Activated CD8-positive, alpha-beta memory T cell treated with anti-CD3 and anti-CD28 coated beads for 24 hours (primary cell): ENCODE data around the gene COMP.
"Not testable (repeated sequence)": the region's sequence is repeated elsewhere in the genome, so short reads cannot be mapped to it uniquely, and the experiment has no call there.

Source experiments
- DNase-seq: peaks from one replicate; pipeline ENCODE4 v3.0.0-alpha.2; 2020

Gene COMP

DNA sequence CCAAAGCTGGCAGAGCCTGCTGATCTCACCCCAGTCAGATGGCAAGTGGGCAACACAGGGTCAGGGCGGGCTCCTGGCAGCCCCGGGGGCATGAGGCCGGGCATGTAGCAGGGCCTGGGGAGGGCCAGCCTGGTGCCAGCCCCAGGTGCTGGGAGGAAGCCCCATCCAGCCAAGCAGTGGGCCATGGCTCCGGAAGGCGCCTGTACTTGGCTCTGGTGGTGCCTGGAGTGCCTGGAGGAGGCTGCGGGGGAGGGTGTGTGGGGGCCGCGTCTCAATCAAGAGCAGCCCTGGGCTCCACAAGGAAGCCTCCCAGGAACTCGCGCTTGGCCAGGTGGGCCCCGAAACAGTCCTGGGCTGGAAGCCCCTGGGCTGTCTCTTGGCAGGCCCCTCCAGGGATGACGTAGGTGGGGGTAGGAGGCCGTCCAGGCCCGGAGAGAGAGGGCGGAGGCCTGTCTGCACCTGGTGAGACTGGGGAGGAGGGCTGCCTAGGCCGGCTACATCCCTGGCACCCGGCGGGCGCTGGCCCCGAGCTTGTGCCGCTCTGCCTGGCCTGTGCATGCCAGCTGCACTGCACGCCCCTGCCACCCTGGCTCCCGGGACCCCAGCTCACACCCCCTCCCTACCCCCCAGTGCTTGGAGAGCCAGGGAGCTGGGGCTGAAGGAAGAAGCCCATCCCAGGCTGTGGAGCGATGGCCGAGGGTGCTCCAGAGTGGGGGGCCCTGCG lies 45.9 kb downstream of the COMP start:
- DNase-seq: no peak

DNA sequence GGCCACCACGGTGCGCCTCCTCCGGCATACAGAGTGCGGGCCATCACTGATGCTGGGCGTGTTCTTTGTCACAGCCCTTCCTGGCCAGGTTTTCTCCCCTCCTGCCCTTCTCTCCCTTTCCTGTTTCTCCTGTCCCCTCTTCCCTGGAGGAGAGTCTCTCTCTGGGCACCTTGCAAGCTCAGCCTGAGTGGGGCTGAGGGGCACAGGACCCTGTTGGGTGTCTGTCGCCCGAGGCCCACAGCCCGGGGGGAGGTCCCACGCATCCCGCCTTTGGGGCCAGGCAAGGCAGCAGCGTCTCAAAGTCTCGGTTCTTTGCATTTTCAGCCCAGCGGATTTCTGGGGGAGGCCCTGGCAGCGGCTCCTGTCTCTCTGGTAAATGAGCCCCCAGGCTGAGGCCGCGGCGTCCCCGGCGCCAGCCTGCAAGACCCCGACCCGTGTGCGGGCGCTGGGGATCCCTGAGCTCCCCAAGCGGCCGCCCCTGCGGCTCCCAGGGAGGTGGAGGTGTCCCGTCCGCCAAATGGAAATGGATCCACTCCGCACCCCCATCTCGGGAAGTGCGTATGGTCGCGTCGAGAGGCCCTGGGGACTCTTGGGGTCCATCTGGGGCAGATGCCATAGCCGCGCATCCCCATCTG lies 47.2 kb downstream of the COMP start:
- DNase-seq: no peak

DNA sequence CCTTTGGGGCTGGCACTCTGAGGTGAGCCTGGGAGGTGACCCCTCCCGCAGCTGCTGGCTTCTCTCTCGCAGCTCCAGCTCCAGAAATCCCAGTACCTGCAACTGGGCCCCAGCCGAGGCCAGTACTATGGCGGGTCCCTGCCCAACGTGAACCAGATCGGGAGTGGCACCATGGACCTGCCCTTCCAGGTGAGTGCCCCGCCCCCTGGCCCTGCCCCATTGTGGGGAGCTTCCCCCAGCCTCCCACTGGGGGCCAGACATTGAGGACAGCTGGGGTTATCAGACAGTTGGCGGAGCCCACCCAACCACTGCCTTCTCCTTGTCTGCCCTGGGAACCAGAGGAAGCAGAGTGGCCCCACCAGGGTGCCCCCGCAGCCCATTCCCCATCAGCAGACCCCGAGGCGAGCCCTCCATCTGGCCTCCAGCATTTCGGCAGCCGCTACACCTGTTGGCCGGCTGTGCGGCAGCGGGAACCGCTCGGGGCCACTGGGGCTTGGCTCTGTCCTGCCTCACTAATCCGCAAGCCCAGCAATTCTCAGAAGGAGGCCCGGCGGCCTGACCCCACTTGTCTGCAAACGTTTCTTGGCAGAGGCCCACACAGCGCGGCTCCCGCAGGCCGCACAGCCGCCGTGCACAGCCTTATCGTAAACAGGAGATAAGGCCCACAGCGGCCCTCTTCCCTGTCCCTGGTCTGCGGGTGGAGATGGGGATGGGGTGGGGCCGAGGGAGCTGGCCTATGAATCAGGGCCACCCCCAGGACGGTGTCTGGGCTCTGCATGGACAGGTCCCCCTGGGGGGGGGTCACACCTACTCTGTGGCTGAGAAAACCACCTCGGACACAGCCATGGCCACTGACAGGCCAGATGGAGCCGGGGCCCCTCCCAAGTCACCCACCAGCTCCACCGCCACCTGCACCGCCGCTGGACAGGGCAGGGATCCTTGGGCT lies 48.0 kb downstream of the COMP start:
- DNase-seq: no peak

DNA sequence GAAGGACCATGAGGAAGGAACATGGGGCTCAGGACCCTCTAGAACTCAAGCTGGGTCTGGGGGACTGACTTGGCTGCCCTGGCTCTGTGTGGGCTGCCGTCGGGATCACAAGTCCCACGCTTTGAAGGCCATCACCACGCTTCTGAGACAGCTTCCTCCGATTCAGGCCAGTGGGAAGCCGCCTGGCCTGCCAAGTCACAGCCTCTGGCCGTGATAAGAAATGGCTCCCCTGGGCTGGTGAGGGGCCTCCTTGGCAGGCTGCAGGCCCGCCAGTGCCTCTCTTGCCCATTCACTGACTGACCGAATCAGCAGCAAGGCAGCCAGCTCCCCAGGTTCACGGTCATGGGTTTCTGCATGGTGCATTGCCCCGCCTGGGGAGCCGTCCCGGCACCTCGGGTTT lies 48.8 kb downstream of the COMP start:
- DNase-seq: no peak

DNA sequence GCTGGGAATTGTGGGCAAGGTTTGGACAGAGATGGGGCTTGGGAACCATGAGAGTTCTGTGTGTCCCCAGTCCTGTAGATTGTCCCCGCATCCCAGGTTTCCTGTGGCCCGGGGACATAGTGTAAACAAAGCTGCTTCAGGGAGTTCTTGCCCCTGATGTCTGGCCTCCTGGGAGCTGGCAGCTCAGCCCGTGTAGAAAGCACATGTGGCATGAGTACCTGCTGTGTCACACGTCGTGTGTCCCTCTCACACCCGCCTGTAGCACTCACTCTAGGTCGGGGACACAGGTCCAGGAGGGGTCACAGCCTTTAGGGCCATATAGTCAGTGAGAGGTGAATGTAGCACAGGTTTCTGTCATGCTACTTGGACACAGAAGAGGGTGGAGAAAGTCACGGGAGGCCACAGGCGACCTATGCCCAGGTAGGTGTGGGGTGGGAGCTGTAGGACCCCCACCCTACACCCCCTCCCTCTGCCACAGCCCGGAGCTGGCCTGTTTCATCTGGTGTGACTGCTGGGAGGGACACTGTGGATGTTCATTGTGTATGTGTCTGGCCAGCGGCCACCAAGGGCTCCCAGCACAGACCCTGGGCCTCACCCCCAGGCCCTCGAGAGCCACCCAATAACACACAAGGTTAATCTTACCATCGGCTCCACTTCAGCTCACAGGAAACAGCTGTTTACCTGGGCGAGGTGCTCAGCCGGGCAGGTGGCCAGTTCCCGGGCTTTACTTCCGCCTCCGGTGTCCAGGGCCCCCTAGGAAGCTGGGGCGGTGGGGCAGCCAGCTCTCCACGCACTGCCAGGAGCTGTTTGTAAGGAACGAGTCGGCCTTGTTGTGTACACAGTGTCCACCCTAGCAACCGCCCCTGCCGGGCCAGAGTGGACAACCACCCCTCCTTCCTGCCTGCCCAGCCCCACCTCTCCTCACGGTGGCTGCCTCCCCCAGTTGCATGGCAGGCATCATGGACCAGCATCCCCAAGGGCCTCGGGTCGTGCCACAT lies 49.7 kb downstream of the COMP start:
- DNase-seq: no peak

DNA sequence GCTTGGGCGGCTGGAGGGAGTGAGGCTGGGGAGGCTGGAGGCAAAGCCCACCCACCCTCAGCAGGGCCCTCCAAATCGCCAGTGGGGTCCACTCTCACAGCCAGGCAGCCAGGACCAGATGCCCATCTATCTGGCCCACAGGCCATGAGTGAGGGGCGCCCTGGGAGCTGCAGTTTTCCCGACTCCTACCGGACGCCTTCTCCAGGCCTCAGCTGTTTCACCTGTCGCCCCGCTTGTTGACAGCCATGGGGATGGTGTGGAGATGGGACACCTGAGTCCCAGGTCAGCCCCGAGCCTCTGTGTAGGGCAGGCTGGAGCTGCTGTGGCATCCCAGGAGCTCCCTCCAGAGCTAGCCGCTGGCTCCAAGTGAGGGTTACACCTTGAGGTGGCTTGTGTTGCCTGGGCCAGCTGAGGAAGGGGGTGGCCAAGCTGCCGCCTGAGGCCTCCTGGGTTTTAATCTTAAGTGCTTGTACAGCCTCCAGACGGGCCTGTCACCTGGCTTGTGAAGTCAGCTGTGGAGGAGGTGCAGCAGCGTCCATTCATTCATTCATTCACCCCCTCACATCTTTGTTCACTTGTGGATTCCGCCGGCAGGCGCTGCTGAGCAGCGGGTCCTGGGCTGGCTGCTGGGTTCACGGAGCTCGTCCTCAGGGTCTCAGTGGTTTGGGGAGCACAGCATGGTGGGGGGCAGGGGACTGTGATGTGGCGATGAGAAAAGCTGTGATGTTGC lies 52.0 kb downstream of the COMP start:
- no peak for DNase-seq

DNA sequence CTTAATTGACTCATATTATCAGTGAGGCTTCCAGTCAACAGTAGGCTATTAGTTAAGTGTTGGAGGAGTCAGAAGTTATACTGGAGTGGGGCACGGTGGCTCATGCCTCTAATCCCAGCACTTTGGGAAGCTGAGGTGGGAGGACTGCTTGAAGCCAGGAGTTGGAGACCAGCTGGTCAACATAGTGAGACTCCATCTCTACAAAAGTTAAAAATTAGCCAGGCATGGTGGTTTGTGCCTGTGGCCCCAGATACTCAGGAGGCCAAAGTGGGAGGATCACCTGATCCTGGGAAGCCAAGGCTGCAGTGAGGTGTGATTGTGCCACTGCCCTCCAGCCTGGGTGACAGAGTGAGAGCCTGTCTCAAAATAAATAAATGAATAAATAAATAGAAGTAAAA lies 53.2 kb downstream of the COMP start:
- DNase-seq: no peak

DNA sequence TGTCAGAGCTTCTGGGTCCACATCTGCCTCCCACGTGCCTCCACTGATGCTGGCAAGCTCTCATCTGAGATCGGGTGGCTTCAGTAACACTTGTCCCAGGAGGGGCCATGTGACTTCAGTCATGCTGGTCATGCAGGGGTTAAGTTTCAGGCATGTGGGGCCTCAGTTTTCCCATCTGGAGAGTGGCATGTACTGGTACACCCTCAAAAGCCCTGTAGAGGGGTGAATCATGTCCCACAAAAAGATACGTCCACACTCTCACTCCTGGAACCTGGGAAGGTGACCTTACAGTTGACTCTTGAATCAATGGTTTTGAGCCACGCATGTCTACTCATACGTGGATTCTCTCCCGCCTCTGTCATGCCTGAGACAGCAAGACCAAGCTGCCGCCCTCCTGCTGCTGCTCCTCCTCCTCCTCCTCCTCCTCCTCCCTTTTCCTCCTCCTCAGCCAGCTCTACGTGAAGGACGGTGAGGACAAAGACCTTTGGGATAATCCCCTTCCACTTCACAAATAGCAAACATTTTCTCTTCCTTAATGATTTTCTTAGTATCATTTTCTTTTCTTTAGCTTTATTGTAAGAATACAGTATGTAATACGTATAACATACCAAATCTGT lies 53.7 kb downstream of the COMP start:
- no peak for DNase-seq

DNA sequence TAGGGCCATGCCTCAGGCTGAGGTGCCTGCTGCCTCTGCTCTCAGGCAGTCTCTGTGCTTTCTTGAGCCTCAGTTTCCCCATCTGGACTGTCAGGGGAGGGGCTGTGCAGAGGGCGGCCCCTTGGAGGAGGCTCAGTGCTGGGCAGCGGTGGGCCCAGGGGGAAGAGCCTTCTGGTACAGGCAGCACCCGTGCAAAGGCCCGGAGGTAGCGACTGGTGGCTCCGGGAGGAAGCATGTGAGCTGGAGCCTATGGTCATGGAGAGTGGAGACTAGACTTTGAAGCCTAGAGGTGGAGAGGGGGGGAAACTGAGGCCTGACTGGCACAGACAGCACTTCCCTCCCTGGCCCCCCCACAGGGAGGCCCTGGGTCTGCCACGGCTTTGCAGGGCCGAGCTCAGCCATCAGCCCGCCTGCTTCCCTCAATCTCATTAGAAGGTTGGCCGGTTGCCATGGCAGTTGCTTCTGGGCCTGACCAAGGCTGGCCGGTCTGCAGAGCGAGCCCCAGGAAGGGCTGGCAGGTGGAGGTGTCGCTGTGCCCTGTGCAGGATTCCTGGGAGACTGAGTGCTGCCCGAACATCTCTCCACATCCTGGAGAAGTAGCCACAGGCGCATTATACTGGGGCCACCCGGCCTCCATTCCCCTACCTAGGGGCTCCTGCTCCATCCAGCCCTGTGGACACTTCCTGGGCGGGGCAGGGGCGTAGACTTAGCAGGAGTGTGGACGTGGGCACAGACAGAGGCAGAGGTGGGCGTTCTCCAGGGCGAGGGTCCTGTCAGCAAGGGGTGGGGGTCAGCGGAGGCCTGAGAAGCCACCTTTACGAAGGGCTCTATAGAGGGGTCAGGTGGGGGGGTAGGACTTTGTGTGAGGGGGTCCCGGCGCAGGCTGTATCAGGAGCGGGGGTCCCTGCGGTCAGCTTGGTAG lies 54.4 kb downstream of the COMP start:
- no peak for DNase-seq

DNA sequence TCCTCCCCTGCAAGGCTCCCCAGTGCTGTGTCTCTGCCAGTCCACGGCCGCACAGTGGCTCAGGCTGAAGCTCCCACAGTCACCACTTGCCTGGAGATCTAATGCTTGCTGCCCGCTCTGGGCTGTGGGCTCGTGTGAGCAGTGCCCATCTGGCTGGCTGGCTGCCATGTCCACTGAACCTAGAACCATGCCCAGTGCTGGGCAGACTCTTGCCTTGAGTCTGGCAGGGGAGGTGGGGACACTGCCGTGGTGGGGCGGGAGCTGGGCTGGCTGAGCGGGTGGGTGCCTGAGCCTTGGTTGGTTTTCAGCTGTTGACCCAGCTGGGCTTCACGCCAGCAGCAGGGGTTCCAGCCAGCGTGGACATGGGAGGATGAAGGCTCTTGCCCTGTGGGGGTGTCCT lies 55.4 kb downstream of the COMP start:
- DNase-seq: no peak

DNA sequence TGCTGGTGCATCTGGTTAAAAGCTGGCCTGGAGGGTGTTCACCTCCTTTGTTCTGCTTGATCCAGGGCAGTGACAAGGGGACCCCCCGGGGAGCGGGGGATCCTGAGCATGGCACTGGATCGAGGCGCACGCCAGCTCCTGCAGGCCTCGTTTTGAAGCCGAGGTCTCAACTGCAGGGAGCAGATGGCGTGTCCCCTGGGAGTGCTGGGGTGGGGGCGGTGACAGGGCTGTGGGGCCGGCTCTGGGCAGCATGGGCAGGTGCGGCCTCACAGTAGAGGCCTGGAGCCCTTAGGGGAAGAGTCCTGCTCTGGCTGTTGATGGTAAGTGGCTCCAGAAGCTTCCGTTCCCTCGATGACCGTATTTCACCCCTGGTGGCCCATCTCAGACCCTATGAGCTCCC lies 55.8 kb downstream of the COMP start:
- DNase-seq: no peak

DNA sequence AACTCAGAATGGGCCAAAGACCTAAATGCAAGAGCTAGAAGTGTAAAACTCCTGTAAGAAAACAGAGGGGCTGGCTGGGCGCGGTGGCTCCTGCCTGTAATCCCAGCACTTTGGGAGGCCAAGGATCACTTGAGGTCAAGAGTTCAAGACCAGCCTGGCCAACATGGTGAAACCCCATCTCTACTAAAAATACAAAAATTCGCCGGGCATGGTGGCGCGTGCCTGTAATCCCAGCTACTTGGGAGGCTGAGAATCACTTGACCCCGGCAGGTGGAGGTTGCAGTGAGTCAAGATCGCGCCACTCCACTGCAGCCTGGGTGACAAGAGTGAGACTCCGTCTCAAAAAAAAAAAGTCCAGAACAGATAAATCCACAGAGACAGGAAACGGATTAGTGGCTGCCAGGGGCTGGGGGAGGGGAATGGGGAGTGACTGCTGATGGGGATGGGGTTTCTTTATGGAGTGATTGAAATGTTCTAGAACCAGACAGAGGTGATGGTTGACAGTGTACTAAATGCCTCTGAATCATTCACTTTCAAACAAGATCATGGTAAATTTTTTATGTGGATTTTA lies 57.3 kb downstream of the COMP start:
- DNase-seq: not testable (repeated sequence)

DNA sequence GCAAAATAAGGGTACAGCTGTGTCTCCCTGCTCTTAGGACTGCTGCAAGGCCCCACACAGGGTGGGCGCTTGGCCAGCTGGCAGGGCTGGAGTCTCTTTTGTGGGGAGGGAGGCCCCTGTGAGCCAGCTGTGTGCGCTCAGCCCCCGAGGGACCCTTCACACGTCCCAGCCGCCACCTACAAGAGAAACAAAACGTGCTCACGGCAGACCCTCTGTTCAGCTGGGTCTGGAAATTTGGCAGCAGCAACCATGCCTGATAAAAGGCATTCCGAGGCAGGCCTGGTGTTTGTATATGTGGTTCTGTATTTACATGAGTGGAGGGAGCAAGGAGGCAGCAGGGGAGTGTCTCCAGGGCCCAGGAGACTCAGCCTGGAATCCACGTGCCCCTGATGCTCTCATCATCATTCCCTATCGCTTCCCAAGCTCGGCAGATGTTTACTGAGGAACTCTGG lies 57.9 kb downstream of the COMP start:
- DNase-seq: no peak
